ENCODE measurements around the gene SLC38A4.

- no peak for TF ChIP-seq CTCF (IDR thresholded peaks at IDR 0.05; ENCODE audit: insufficient read depth, low read length, poor library complexity, severe bottlenecking)
- no peak for TF ChIP-seq EZH2phosphoT487 (conservative IDR thresholded peaks at IDR 0.05; ENCODE audit: low read length)
Observed at GRCh38 chr12:46774322-46774633, 51.5 kb downstream of the SLC38A4 start.
